SK-N-SH (cell line): Measurements from ENCODE around the gene PEX10.

ENCODE experiments used
- CTCF ChIP-seq: fragments of 200-600 bp; sonication (generic); IDR thresholded peaks from 2 replicates; pipeline ENCODE4 v1.6.1; 2017; ENCODE audit warnings: antibody characterized with exemption, mild to moderate bottlenecking, moderate library complexity
- EP300 ChIP-seq, 2 experiments: IDR thresholded peaks; 2 replicates each; pipeline versions ENCODE4 v1.4.0 to v1.6.1; 2012; ENCODE audit warnings: borderline replicate concordance in 1 of 2, low read depth in 1 of 2, low read length in 1 of 2
- EZH2phosphoT487 ChIP-seq: fragments of 200-600 bp; sonication (generic); IDR thresholded peaks from 2 replicates; pipeline ENCODE4 v1.6.1; 2017; ENCODE audit warnings: low read depth, mixed run types, mild to moderate bottlenecking, antibody characterized with exemption, moderate library complexity, borderline replicate concordance
- GABPA ChIP-seq: IDR thresholded peaks from 2 replicates; pipeline ENCODE4 v1.4.0; 2012; ENCODE audit warnings: low read depth, mild to moderate bottlenecking
- MAX ChIP-seq: IDR thresholded peaks from 2 replicates; pipeline ENCODE4 v1.4.0; 2012; ENCODE audit warnings: low read depth
- POLR2AphosphoS5 ChIP-seq: IDR thresholded peaks from 2 replicates; pipeline ENCODE4 v1.6.1; 2012; ENCODE audit warnings: low read depth, low read length
- RFX5 ChIP-seq: IDR thresholded peaks from 2 replicates; pipeline ENCODE4 v1.6.1; 2012; ENCODE audit warnings: mild to moderate bottlenecking, improper control_type of control experiment, low read length
- TAF1 ChIP-seq: IDR thresholded peaks from 2 replicates; pipeline ENCODE4 v1.6.1; 2012; ENCODE audit warnings: low read depth, mild to moderate bottlenecking, low read length, moderate library complexity, borderline replicate concordance
- ZBTB33 ChIP-seq: IDR thresholded peaks from 2 replicates; pipeline ENCODE4 v1.4.0; 2012; ENCODE audit warnings: low read depth, borderline replicate concordance

- TF ChIP-seq POLR2AphosphoS5 (no peak), GABPA (no peak), TAF1 (no peak), EP300 (IDR thresholded peaks at IDR 0.05; ENCODE audit: borderline replicate concordance in 1 of 2, low read depth in 1 of 2, low read length in 1 of 2) (no peak), CTCF (no peak), ZBTB33 (no peak), MAX (no peak), EZH2phosphoT487 (no peak), RFX5 (no peak)
These were observed 13.5 kb upstream of the PEX10 start for GRCh38 chr1:2425892-2426291.
